ENCODE data around the gene ALS2.

DNA sequence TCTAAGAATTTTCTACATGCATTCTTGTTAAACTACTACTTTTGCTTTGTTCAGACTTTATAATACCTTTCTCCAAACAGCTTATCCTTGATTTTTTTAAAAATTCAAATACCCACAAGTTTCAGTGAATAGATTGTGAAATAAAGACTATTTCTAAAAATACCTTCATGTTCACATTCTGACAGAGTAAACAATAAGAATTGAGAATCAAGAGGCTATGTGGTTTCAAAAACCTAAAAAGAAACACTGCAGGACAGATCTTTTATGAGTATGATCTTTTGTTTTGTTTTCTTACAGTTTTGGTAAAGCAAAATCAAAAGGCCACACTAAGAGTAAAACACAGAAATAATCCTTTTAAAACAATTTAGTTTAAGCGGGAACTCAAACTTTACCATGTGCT, 21.2 kb downstream of the ALS2 start:
- TF ChIP-seq, protein P1, sequence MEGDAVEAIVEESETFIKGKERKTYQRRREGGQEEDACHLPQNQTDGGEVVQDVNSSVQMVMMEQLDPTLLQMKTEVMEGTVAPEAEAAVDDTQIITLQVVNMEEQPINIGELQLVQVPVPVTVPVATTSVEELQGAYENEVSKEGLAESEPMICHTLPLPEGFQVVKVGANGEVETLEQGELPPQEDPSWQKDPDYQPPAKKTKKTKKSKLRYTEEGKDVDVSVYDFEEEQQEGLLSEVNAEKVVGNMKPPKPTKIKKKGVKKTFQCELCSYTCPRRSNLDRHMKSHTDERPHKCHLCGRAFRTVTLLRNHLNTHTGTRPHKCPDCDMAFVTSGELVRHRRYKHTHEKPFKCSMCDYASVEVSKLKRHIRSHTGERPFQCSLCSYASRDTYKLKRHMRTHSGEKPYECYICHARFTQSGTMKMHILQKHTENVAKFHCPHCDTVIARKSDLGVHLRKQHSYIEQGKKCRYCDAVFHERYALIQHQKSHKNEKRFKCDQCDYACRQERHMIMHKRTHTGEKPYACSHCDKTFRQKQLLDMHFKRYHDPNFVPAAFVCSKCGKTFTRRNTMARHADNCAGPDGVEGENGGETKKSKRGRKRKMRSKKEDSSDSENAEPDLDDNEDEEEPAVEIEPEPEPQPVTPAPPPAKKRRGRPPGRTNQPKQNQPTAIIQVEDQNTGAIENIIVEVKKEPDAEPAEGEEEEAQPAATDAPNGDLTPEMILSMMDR (IDR thresholded peaks at IDR 0.05) = no peak
- TF ChIP-seq POLR2A (IDR thresholded peaks at IDR 0.05) = no peak

Measured in testis (tissue), 2 donors.